Neural cell (in vitro differentiated cells): Measurements from ENCODE around the gene TLR9. TPM values are rescaled to one million over a fixed set of nuclear protein-coding genes. Genes with fewer than 3 reads are reported as not detected.

Source experiments
- H2AFZ ChIP-seq: fragments of 200-600, 300-800 bp; sonication (generic), shearing (Covaris generic); 2 replicates; pipeline ENCODE4 v1.6.0; 2014; ENCODE audit warnings: low read depth, mild to moderate bottlenecking, antibody characterized with exemption, low read length, moderate library complexity
- H3F3A ChIP-seq: fragments of 200-600 bp; shearing (Covaris generic); 2 replicates; pipeline ENCODE4 v1.6.1; 2016; ENCODE audit warnings: mild to moderate bottlenecking, moderate library complexity, mixed read lengths, antibody characterized with exemption, low read length; ENCODE audit not compliant: insufficient read depth, poor library complexity, severe bottlenecking
- H3K27ac ChIP-seq: fragments of 200-600, 300-800 bp; sonication (generic), shearing (Covaris generic); 2 replicates; pipeline ENCODE4 v1.5.1; 2014; ENCODE audit warnings: mild to moderate bottlenecking, low read length, moderate library complexity
- H3K27me3 ChIP-seq: fragments of 300-800, 200-600 bp; sonication (generic), shearing (Covaris generic); 2 replicates; pipeline ENCODE4 v1.6.0; 2014; ENCODE audit warnings: mild to moderate bottlenecking, low read depth, low read length, moderate library complexity; ENCODE audit not compliant: insufficient read depth
- H3K36me3 ChIP-seq: fragments of 300-800, 200-600 bp; sonication (generic), shearing (Covaris generic); 2 replicates; pipeline ENCODE4 v1.5.1; 2014; ENCODE audit warnings: mild to moderate bottlenecking, antibody characterized with exemption, low read length, moderate library complexity; ENCODE audit not compliant: insufficient read depth
- H3K4me2 ChIP-seq: fragments of 300-800, 200-600 bp; sonication (generic), shearing (Covaris generic); 2 replicates; pipeline ENCODE4 v1.6.0; 2014; ENCODE audit warnings: mild to moderate bottlenecking, low read length
- H3K4me3 ChIP-seq: fragments of 300-800, 200-600 bp; sonication (generic), shearing (Covaris generic); 2 replicates; pipeline ENCODE4 v1.5.1; 2014; ENCODE audit warnings: mild to moderate bottlenecking, low read length, moderate library complexity
- H3K79me2 ChIP-seq: fragments of 200-600 bp; shearing (Covaris generic); replicated peaks from 2 replicates; pipeline ENCODE4 v1.6.0; 2014; ENCODE audit warnings: mild to moderate bottlenecking, low read length, moderate library complexity; ENCODE audit not compliant: insufficient read depth
- H3K9ac ChIP-seq: fragments of 300-800, 200-600 bp; sonication (generic), shearing (Covaris generic); 2 replicates; pipeline ENCODE4 v1.6.1; 2016; ENCODE audit warnings: mild to moderate bottlenecking, low read length, mixed read lengths
- H3K9me2 ChIP-seq: fragments of 200-600 bp; shearing (Covaris generic); 2 replicates; pipeline ENCODE4 v1.6.1; 2016; ENCODE audit warnings: mild to moderate bottlenecking, low read length, mixed read lengths; ENCODE audit not compliant: insufficient read depth
- H3K9me3 ChIP-seq: fragments of 200-600, 300-800 bp; sonication (generic), shearing (Covaris generic); 2 replicates; pipeline ENCODE4 v1.6.1; 2016; ENCODE audit warnings: mild to moderate bottlenecking, mixed run types, low read length, moderate library complexity, mixed read lengths
- H4K20me1 ChIP-seq: fragments of 200-600 bp; shearing (Covaris generic); 2 replicates; pipeline ENCODE4 v1.6.1; 2016; ENCODE audit warnings: mild to moderate bottlenecking, mixed run types; ENCODE audit not compliant: insufficient read depth
- EP300 ChIP-seq: fragments of 450-650 bp; conservative IDR thresholded peaks from 2 replicates; pipeline ENCODE4 v1.6.1; 2014; ENCODE audit warnings: antibody characterized with exemption, mild to moderate bottlenecking, moderate library complexity; ENCODE audit not compliant: poor library complexity, severe bottlenecking
- EZH2 ChIP-seq: fragments of 200-600, 300-800 bp; shearing (Covaris generic), sonication (generic); IDR thresholded peaks from 2 replicates; pipeline ENCODE4 v1.6.1; 2014; ENCODE audit warnings: antibody characterized with exemption, low read length, borderline replicate concordance, mild to moderate bottlenecking; ENCODE audit not compliant: insufficient read depth, poor library complexity, severe bottlenecking
- MXI1 ChIP-seq: fragments of 450-650 bp; conservative IDR thresholded peaks from 2 replicates; pipeline ENCODE4 v1.6.1; 2014; ENCODE audit warnings: antibody characterized with exemption, mild to moderate bottlenecking; ENCODE audit not compliant: poor library complexity, severe bottlenecking
- POLR2AphosphoS5 ChIP-seq: IDR thresholded peaks from 2 replicates; pipeline ENCODE4 v1.6.1; 2012
- RAD21 ChIP-seq: fragments of 450-650 bp; conservative IDR thresholded peaks from 2 replicates; pipeline ENCODE4 v1.6.1; 2014; ENCODE audit warnings: antibody characterized with exemption, mild to moderate bottlenecking, moderate library complexity
- SMC3 ChIP-seq: fragments of 450-650 bp; conservative IDR thresholded peaks from 2 replicates; pipeline ENCODE4 v1.6.1; 2014; ENCODE audit warnings: antibody characterized with exemption, mild to moderate bottlenecking, moderate library complexity; ENCODE audit not compliant: poor library complexity
- TAF1 ChIP-seq: IDR thresholded peaks from 2 replicates; pipeline ENCODE4 v1.6.1; 2012; ENCODE audit warnings: low read depth
- polyA plus RNA-seq: library from polyadenylated mRNA; depleted of rRNA; stranded (reverse); fragments of >200 nt; gene quantifications from 2 replicates; pipeline ENCODE4 v1.2.3, GENCODE V29; 2014
- TF ChIP-seq, protein P1 (sequence below): fragments of 450-650 bp; IDR thresholded peaks from 2 replicates; pipeline ENCODE4 v1.5.1; 2014; ENCODE audit warnings: antibody characterized with exemption, mild to moderate bottlenecking, moderate library complexity; ENCODE audit not compliant: poor library complexity, severe bottlenecking
- TF ChIP-seq, protein P2 (sequence below): IDR thresholded peaks from 2 replicates; pipeline ENCODE4 v1.6.1; 2012; ENCODE audit warnings: borderline replicate concordance

Gene TLR9
- polyA plus RNA-seq, 1 donor from 2014 or later, result not detected

GRCh38 chr3:52269776-52270175 lies 44.3 kb upstream of the TLR9 start:
- no peaks in the 10 kb centered on the region for H3K36me3 ChIP-seq
- H3K9ac ChIP-seq, result no peak overlapping the region
- peaks cover 52% of the 10 kb centered on the region for H3K79me2 ChIP-seq

GRCh38 chr3:52268036-52268435 lies 42.6 kb upstream of the TLR9 start:
- Histone ChIP-seq H2AFZ (no peak overlapping the region), H3K36me3 (no peaks in the 10 kb centered on the region), H3K79me2 (peaks cover 35% of the 10 kb centered on the region), H3K9me3 (no peaks in the 10 kb centered on the region), H3K4me3 (no peak overlapping the region), H3K9me2 (no peaks in the 10 kb centered on the region), H3K27me3 (no peaks in the 10 kb centered on the region), H3K9ac (no peak overlapping the region), H3K4me2 (no peak overlapping the region), H4K20me1 (peaks cover 8% of the 10 kb centered on the region), H3F3A (no peaks in the 10 kb centered on the region), H3K27ac (no peak overlapping the region)
- no peak for TF ChIP-seq POLR2AphosphoS5

More at GRCh38 chr3:52269776-52270175, 44.3 kb upstream of the TLR9 start:
- Histone ChIP-seq H2AFZ (no peak overlapping the region), H3K9me3 (no peaks in the 10 kb centered on the region), H4K20me1 (peaks cover 17% of the 10 kb centered on the region), H3K27me3 (no peaks in the 10 kb centered on the region), H3K27ac (no peak overlapping the region), H3K4me2 (no peak overlapping the region), H3K9me2 (no peaks in the 10 kb centered on the region), H3K4me3 (no peak overlapping the region), H3F3A (no peaks in the 10 kb centered on the region)
- TF ChIP-seq RAD21 (no peak), POLR2AphosphoS5 (no peak), SMC3 (no peak), EP300 (no peak), TAF1 (no peak), MXI1 (no peak), EZH2 (no peak)
- TF ChIP-seq, protein P1, sequence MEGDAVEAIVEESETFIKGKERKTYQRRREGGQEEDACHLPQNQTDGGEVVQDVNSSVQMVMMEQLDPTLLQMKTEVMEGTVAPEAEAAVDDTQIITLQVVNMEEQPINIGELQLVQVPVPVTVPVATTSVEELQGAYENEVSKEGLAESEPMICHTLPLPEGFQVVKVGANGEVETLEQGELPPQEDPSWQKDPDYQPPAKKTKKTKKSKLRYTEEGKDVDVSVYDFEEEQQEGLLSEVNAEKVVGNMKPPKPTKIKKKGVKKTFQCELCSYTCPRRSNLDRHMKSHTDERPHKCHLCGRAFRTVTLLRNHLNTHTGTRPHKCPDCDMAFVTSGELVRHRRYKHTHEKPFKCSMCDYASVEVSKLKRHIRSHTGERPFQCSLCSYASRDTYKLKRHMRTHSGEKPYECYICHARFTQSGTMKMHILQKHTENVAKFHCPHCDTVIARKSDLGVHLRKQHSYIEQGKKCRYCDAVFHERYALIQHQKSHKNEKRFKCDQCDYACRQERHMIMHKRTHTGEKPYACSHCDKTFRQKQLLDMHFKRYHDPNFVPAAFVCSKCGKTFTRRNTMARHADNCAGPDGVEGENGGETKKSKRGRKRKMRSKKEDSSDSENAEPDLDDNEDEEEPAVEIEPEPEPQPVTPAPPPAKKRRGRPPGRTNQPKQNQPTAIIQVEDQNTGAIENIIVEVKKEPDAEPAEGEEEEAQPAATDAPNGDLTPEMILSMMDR, result no peak
- TF ChIP-seq, protein P2, sequence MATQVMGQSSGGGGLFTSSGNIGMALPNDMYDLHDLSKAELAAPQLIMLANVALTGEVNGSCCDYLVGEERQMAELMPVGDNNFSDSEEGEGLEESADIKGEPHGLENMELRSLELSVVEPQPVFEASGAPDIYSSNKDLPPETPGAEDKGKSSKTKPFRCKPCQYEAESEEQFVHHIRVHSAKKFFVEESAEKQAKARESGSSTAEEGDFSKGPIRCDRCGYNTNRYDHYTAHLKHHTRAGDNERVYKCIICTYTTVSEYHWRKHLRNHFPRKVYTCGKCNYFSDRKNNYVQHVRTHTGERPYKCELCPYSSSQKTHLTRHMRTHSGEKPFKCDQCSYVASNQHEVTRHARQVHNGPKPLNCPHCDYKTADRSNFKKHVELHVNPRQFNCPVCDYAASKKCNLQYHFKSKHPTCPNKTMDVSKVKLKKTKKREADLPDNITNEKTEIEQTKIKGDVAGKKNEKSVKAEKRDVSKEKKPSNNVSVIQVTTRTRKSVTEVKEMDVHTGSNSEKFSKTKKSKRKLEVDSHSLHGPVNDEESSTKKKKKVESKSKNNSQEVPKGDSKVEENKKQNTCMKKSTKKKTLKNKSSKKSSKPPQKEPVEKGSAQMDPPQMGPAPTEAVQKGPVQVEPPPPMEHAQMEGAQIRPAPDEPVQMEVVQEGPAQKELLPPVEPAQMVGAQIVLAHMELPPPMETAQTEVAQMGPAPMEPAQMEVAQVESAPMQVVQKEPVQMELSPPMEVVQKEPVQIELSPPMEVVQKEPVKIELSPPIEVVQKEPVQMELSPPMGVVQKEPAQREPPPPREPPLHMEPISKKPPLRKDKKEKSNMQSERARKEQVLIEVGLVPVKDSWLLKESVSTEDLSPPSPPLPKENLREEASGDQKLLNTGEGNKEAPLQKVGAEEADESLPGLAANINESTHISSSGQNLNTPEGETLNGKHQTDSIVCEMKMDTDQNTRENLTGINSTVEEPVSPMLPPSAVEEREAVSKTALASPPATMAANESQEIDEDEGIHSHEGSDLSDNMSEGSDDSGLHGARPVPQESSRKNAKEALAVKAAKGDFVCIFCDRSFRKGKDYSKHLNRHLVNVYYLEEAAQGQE, result no peak

DNA sequence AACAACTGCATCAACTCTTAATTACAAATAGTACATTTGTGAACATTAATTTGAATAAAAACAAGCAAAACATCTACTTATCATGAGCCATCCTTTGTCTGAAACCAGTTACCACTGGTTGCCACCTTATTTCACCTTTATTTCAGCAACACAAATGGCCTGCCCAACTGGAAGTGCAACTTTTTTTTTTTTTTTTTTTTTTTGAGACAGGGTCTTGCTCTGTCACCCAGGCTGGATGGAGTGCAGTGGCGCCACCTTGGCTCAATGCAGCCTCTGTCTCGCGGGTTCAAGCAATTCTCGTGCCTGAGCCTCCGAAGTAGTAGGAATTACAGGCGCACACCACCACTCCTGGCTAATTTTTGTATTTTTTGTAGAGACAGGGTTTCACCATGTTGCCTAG lies 39.9 kb upstream of the TLR9 start:
- H4K20me1 ChIP-seq, result no peaks in the 10 kb centered on the region
- TF ChIP-seq EZH2, result no peak
- TF ChIP-seq, protein P2, result no peak
- TF ChIP-seq, protein P1, result no peak
- TF ChIP-seq RAD21, result no peak
- TF ChIP-seq EP300, result no peak
- no peak for TF ChIP-seq TAF1
- TF ChIP-seq POLR2AphosphoS5, result no peak
- TF ChIP-seq SMC3, result no peak
- TF ChIP-seq MXI1, result no peak

More for the DNA sequence above, 39.9 kb upstream of the TLR9 start:
- no peaks in the 10 kb centered on the region for H3K27me3 ChIP-seq
- H3K4me2 ChIP-seq, result no peak overlapping the region
- peaks cover 9% of the 10 kb centered on the region for H3K36me3 ChIP-seq
- peaks cover 35% of the 10 kb centered on the region for H3K79me2 ChIP-seq
- no peaks in the 10 kb centered on the region for H3K9me2 ChIP-seq
- no peak overlapping the region for H2AFZ ChIP-seq
- H3K4me3 ChIP-seq, result no peak overlapping the region
- H3F3A ChIP-seq, result no peaks in the 10 kb centered on the region
- no peak overlapping the region for H3K27ac ChIP-seq
- H3K9me3 ChIP-seq, result no peaks in the 10 kb centered on the region
- H3K9ac ChIP-seq, result no peak overlapping the region
